Measurements from ENCODE around the gene EML6. TPM values are rescaled to one million over a fixed set of nuclear protein-coding genes. Genes with fewer than 3 reads are reported as not detected.

The EML6 gene
- total RNA-seq, 1 experiment from 2014 or later, result 15.7 TPM

GRCh38 chr2:55010915-55011314 is 287.5 kb downstream of the EML6 start:
- no peaks in the 10 kb centered on the region for H3K9me2 ChIP-seq (replicated peaks; ENCODE audit: low read length)
- H3K4me1 ChIP-seq (ENCODE audit: insufficient read depth, low read length), result peaks cover 61% of the 10 kb centered on the region
- H3K27ac ChIP-seq (ENCODE audit: low read length), result no peak overlapping the region
- ATAC-seq (no peak), DNase-seq (no peak)
- H3K79me2 ChIP-seq (ENCODE audit: low read length), result peaks cover 100% of the 10 kb centered on the region
- ChIA-PET POLR2A (ENCODE audit: unreplicated experiment) (no interaction called here), CTCF (no interaction called here)
- no peak for TF ChIP-seq EZH2phosphoT487 (IDR thresholded peaks at IDR 0.05; ENCODE audit: borderline replicate concordance, low read length)
- no peak for TF ChIP-seq EZH2 (IDR thresholded peaks at IDR 0.05; ENCODE audit: low read length, unreplicated experiment)
- no peak for TF ChIP-seq CTCF (conservative IDR thresholded peaks at IDR 0.05; ENCODE audit: low read depth, low read length)
- no peaks in the 10 kb centered on the region for H3K36me3 ChIP-seq (ENCODE audit: low read depth, low read length)
- peaks cover 67% of the 10 kb centered on the region for H4K20me1 ChIP-seq (ENCODE audit: low read length)
- no peak overlapping the region for H3K4me3 ChIP-seq (ENCODE audit: low read length)
- H2AFZ ChIP-seq (ENCODE audit: low read length), result no peak overlapping the region
- no peaks in the 10 kb centered on the region for H3K9me3 ChIP-seq (ENCODE audit: low read length)
- no peak overlapping the region for H3K9ac ChIP-seq (ENCODE audit: low read length)
- H3K27me3 ChIP-seq (ENCODE audit: low read length), result no peaks in the 10 kb centered on the region
- no peaks in the 10 kb centered on the region for H3F3A ChIP-seq (ENCODE audit: low read length, unreplicated experiment)
- 0 out of 2 replicates have a peak overlapping the region, but pooled peaks have one; percentile 50 for H3K4me2 ChIP-seq (ENCODE audit: low read length)
- intact Hi-C loops (cut with micrococcal nuclease), result loop anchor here (5.0 to 10.0 kb wide), 2 partner anchors 39 to 286 kb away; partner anchors contain the start of gene EML6
- BruUV-seq (replicated peaks), result no TSS peak

- Histone ChIP-seq H3K36me3 (ENCODE audit: low read depth, low read length) (no peaks in the 10 kb centered on the region), H4K20me1 (ENCODE audit: low read length) (peaks cover 62% of the 10 kb centered on the region), H3K27me3 (ENCODE audit: low read length) (no peaks in the 10 kb centered on the region), H3K27ac (ENCODE audit: low read length) (peak overlapping the region; percentile 3), H3K4me2 (ENCODE audit: low read length) (peak overlapping the region; percentile 50), H3K4me1 (ENCODE audit: insufficient read depth, low read length) (peaks cover 64% of the 10 kb centered on the region), H3K9me2 (replicated peaks; ENCODE audit: low read length) (no peaks in the 10 kb centered on the region), H3K9me3 (ENCODE audit: low read length) (no peaks in the 10 kb centered on the region), H3K79me2 (ENCODE audit: low read length) (peaks cover 100% of the 10 kb centered on the region), H3K4me3 (ENCODE audit: low read length) (no peak overlapping the region; the same call in 1 of the 2 replicates), H2AFZ (ENCODE audit: low read length) (no peak overlapping the region), H3K9ac (ENCODE audit: low read length) (0 out of 2 replicates have a peak overlapping the region, but pooled peaks have one; percentile 2), H3F3A (ENCODE audit: low read length, unreplicated experiment) (no peaks in the 10 kb centered on the region)
- no TSS peak for BruUV-seq (replicated peaks)
- no peak for ATAC-seq
- intact Hi-C loops (cut with micrococcal nuclease), result loop anchor here (2.0 to 10.0 kb wide), 3 partner anchors 27 to 287 kb away; partner anchors contain the start of gene EML6
- CTCF ChIA-PET, result interaction anchor here (0.7 to 2.6 kb wide), 2 partner anchors 112 to 156 kb away, joined by 3 to 20 read pairs; no protein-coding TSS in a partner anchor
- POLR2A ChIA-PET (ENCODE audit: unreplicated experiment), result no interaction called here
- TF ChIP-seq CTCF (conservative IDR thresholded peaks at IDR 0.05; ENCODE audit: low read depth, low read length), result no peak
- no peak for TF ChIP-seq EZH2 (IDR thresholded peaks at IDR 0.05; ENCODE audit: low read length, unreplicated experiment)
- no peak for TF ChIP-seq EZH2phosphoT487 (IDR thresholded peaks at IDR 0.05; ENCODE audit: borderline replicate concordance, low read length)
- DNase-seq, result no peak
Measured at GRCh38 chr2:55011831-55012671, 288.6 kb downstream of the EML6 start.
